Ishikawa (cell line): ENCODE data around the gene BRAT1.

Experiments used
- EGR1 ChIP-seq: IDR thresholded peaks from 2 replicates; pipeline ENCODE4 v1.6.1; 2012
- EP300 ChIP-seq: IDR thresholded peaks from 2 replicates; pipeline ENCODE4 v1.6.1; 2012; ENCODE audit warnings: borderline replicate concordance
- FOXM1 ChIP-seq: IDR thresholded peaks from 2 replicates; pipeline ENCODE4 v1.6.1; 2012; ENCODE audit warnings: low read depth, borderline replicate concordance
- MAX ChIP-seq: IDR thresholded peaks from 2 replicates; pipeline ENCODE4 v1.6.1; 2012
- NFIC ChIP-seq: IDR thresholded peaks from 2 replicates; pipeline ENCODE4 v1.6.1; 2012
- RAD21 ChIP-seq: IDR thresholded peaks from 2 replicates; pipeline ENCODE4 v1.6.1; 2012; ENCODE audit warnings: low read depth
- REST ChIP-seq: IDR thresholded peaks from 2 replicates; pipeline ENCODE4 v1.6.1; 2012; ENCODE audit warnings: low read depth, mild to moderate bottlenecking
- TAF1 ChIP-seq: IDR thresholded peaks from 2 replicates; pipeline ENCODE4 v1.6.1; 2012; ENCODE audit warnings: low read depth, mild to moderate bottlenecking
- TCF12 ChIP-seq: IDR thresholded peaks from 2 replicates; pipeline ENCODE4 v1.6.1; 2012; ENCODE audit warnings: low read depth
- YY1 ChIP-seq: IDR thresholded peaks from 2 replicates; pipeline ENCODE4 v1.6.1; 2012; ENCODE audit warnings: low read depth
- ZBTB7A ChIP-seq: IDR thresholded peaks from 2 replicates; pipeline ENCODE4 v1.6.1; 2012; ENCODE audit warnings: low read depth

GRCh38 chr7:2494191-2495130 lies 60.9 kb downstream of the BRAT1 start:
- no peak for TF ChIP-seq FOXM1
- no peak for TF ChIP-seq MAX
- no peak for TF ChIP-seq EP300
- TF ChIP-seq REST, result no peak
- TF ChIP-seq TAF1, result no peak
- TF ChIP-seq EGR1, result no peak
- no peak for TF ChIP-seq RAD21
- TF ChIP-seq ZBTB7A, result no peak
- no peak for TF ChIP-seq YY1
- no peak for TF ChIP-seq TCF12
- no peak for TF ChIP-seq NFIC
